Activated naive CD8-positive, alpha-beta T cell treated with anti-CD3 and anti-CD28 coated beads for 36 hours (primary cell): ENCODE data around the gene B4GALT2. TPM values are rescaled to one million over a fixed set of nuclear protein-coding genes. Genes with fewer than 3 reads are reported as not detected.

Experiments used
- DNase-seq: peaks from one replicate; pipeline ENCODE4 v3.0.0; 2021
- H3K27ac Mint-ChIP-seq: one replicate; pipeline ENCODE4 v1.8.0; 2022; ENCODE audit warnings: mild to moderate bottlenecking, moderate library complexity, mixed read lengths
- H3K27me3 Mint-ChIP-seq: one replicate; pipeline ENCODE4 v1.8.0; 2022; ENCODE audit warnings: mild to moderate bottlenecking, mixed read lengths
- H3K36me3 Mint-ChIP-seq: one replicate; pipeline ENCODE4 v1.8.0; 2021; ENCODE audit warnings: mild to moderate bottlenecking, mixed read lengths
- H3K4me1 Mint-ChIP-seq: one replicate; pipeline ENCODE4 v1.8.0; 2021; ENCODE audit warnings: mixed read lengths
- H3K4me3 Mint-ChIP-seq: one replicate; pipeline ENCODE4 v1.8.0; 2022; ENCODE audit warnings: mild to moderate bottlenecking, moderate library complexity, mixed read lengths
- H3K9me3 Mint-ChIP-seq: one replicate; pipeline ENCODE4 v1.8.0; 2022; ENCODE audit warnings: mixed read lengths
- total RNA-seq, 2 experiments: library from RNA; stranded (reverse); gene quantifications; one replicate each; pipeline ENCODE4 v1.2.3, GENCODE V29; 2021

The B4GALT2 gene
- total RNA-seq, 2 experiments from 2014 or later: 38.5 to 41.6 TPM

DNA sequence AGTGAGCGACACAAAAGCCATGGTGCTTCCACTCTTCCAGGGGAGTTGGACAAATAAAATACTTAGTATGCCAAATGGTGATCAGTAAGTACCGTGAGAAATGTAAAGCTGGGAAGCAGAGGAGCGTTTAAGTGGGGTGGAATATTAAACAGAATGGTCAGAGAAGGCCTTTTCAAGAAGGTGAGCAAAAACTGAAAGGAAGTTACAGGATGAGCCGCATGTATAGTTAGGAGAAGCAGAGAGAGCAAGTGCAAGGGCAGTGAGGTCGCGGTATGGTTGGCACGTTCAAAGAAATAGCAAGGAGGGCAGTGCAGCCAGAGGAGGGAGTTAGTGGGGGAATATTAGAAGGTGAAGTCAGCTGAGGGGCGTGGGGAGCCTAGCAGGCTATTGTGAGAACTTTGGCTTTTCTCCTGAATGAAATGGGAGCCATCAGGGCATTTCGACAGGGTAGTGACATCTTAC, 5.0 kb upstream of the B4GALT2 start:
- no peaks in the 10 kb centered on the region for H3K27me3 Mint-ChIP-seq
- DNase-seq: no peak
- H3K27ac Mint-ChIP-seq: peak overlapping the region; percentile 92
- H3K9me3 Mint-ChIP-seq: no peaks in the 10 kb centered on the region
- peaks cover 55% of the 10 kb centered on the region for H3K4me1 Mint-ChIP-seq
- peaks cover 46% of the 10 kb centered on the region for H3K36me3 Mint-ChIP-seq
- H3K4me3 Mint-ChIP-seq: peak overlapping the region; percentile 85

GRCh38 chr1:43974443-43975248, 4.4 kb upstream of the B4GALT2 start, which contains the start of gene ATP6V0B:
Gene ATP6V0B (plus strand): TSS chr1:43974960. CDS start chr1:43975041, 81 bp downstream.
- H3K27me3 Mint-ChIP-seq: no peaks in the 10 kb centered on the region
- peak; percentile 96 for DNase-seq
- peak within 1 kb of the TSS; percentile 85 for H3K4me3 Mint-ChIP-seq
- H3K4me1 Mint-ChIP-seq: peaks cover 51% of the 10 kb centered on the region
- no peaks in the 10 kb centered on the region for H3K9me3 Mint-ChIP-seq
- H3K27ac Mint-ChIP-seq: peak within 1 kb of the TSS; percentile 92
- H3K36me3 Mint-ChIP-seq: peaks cover 44% of the 10 kb centered on the region

DNA sequence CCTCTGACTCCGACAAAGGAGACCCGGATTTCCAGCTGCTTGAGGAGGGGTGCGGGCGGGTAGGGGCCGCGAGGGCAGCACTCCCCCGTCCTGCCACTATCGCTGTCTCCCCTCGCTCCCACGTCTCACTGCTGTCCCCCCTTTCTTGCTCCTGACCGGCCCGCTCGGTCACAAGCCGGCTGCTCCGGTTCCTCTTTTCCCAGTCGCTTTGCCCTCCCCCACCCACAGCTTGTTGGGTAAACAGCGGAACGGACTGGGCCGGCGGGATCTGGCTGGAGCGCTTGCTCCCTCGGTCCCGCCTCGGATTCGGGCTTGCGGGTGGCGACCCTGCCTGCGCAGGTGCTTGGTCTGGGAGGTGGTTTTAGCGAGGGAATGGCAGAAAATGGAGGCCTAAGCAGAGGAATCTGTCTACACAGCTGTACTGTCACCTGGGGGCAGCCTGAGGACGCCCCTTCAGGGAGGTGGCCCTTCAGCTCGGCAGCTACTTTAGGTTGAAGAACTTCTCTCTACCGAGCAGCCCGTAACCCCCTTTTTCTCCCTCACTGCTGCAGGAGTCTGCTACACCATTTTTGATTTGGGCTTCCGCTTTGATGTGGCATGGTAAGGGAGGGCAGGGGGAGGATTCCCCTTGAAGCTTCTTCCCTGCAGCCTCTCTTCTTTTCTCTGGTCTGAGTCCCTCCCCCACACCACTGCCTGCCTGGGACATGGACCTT, 3.6 kb upstream of the B4GALT2 start:
- peaks cover 48% of the 10 kb centered on the region for H3K36me3 Mint-ChIP-seq
- no peaks in the 10 kb centered on the region for H3K9me3 Mint-ChIP-seq
- peak overlapping the region; percentile 78 for H3K27ac Mint-ChIP-seq
- DNase-seq: peak; percentile 18
- H3K27me3 Mint-ChIP-seq: peaks cover under 1% of the 10 kb centered on the region
- H3K4me1 Mint-ChIP-seq: peaks cover 53% of the 10 kb centered on the region
- peak overlapping the region; percentile 85 for H3K4me3 Mint-ChIP-seq

- peaks cover 52% of the 10 kb centered on the region for H3K4me1 Mint-ChIP-seq
- H3K27me3 Mint-ChIP-seq: peaks cover 5% of the 10 kb centered on the region
- peaks cover 48% of the 10 kb centered on the region for H3K36me3 Mint-ChIP-seq
- no peak for DNase-seq
- H3K4me3 Mint-ChIP-seq: peak overlapping the region; percentile 85
- H3K9me3 Mint-ChIP-seq: no peaks in the 10 kb centered on the region
- peak overlapping the region; percentile 78 for H3K27ac Mint-ChIP-seq
Measured at GRCh38 chr1:43976045-43976444, 3.0 kb upstream of the B4GALT2 start.

- no peaks in the 10 kb centered on the region for H3K9me3 Mint-ChIP-seq
- H3K27ac Mint-ChIP-seq: no peak overlapping the region
- H3K36me3 Mint-ChIP-seq: peaks cover 48% of the 10 kb centered on the region
- peaks cover 5% of the 10 kb centered on the region for H3K27me3 Mint-ChIP-seq
- no peak for DNase-seq
- no peak overlapping the region for H3K4me3 Mint-ChIP-seq
- peaks cover 48% of the 10 kb centered on the region for H3K4me1 Mint-ChIP-seq
Measured at GRCh38 chr1:43976890-43977289, 2.1 kb upstream of the B4GALT2 start.

- no peak for DNase-seq
- H3K9me3 Mint-ChIP-seq: no peaks in the 10 kb centered on the region
- H3K27me3 Mint-ChIP-seq: peaks cover 5% of the 10 kb centered on the region
- H3K36me3 Mint-ChIP-seq: peaks cover 48% of the 10 kb centered on the region
- peaks cover 46% of the 10 kb centered on the region for H3K4me1 Mint-ChIP-seq
- peak overlapping the region; percentile 82 for H3K4me3 Mint-ChIP-seq
- no peak overlapping the region for H3K27ac Mint-ChIP-seq
Measured at GRCh38 chr1:43977376-43978263, 1.4 kb upstream of the B4GALT2 start.

DNA sequence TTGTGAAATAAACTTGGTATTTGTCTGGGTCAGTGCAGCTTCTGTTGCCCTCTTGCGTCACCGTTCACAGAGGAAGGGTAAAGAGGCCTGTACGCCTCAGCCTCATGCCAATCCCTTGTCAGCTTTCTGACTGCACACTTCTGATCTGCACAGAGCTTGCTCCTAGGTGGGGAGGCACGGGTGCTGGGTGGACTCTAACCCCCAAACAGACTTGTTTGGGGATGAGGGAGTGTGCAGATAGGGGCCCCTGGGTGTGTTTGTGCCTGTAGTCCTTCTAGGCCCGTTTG, 803 bp upstream of the B4GALT2 start:
- no peak for DNase-seq
- no peak overlapping the region for H3K27ac Mint-ChIP-seq
- H3K9me3 Mint-ChIP-seq: no peaks in the 10 kb centered on the region
- H3K4me1 Mint-ChIP-seq: peaks cover 46% of the 10 kb centered on the region
- H3K27me3 Mint-ChIP-seq: peaks cover 5% of the 10 kb centered on the region
- H3K4me3 Mint-ChIP-seq: peak overlapping the region; percentile 82
- H3K36me3 Mint-ChIP-seq: peaks cover 48% of the 10 kb centered on the region

DNA sequence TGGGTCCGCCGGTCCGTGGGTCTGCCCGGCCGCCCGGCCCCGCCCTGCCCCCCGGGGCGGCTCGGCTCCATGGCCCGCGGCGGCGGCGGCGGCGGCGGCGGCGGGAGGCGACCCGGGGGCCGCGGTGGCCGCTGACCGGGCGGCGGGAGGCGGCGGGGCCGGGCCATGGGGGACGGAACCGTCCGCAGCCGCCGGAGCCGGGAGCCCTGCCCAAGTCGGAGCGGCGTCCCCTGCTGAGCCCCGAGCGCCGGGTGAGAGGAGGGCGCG, 184 bp downstream of the B4GALT2 start:
- H3K36me3 Mint-ChIP-seq: peaks cover 45% of the 10 kb centered on the region
- H3K9me3 Mint-ChIP-seq: no peaks in the 10 kb centered on the region
- H3K27ac Mint-ChIP-seq: no peak overlapping the region
- H3K27me3 Mint-ChIP-seq: peaks cover 5% of the 10 kb centered on the region
- no peak overlapping the region for H3K4me3 Mint-ChIP-seq
- DNase-seq: no peak
- H3K4me1 Mint-ChIP-seq: peaks cover 36% of the 10 kb centered on the region

- peaks cover 48% of the 10 kb centered on the region for H3K36me3 Mint-ChIP-seq
- peaks cover 34% of the 10 kb centered on the region for H3K4me1 Mint-ChIP-seq
- H3K27me3 Mint-ChIP-seq: peaks cover 5% of the 10 kb centered on the region
- H3K4me3 Mint-ChIP-seq: peak overlapping the region; percentile 90
- H3K27ac Mint-ChIP-seq: peak overlapping the region; percentile 85
- H3K9me3 Mint-ChIP-seq: no peaks in the 10 kb centered on the region
- DNase-seq: peak; percentile 61
Measured at GRCh38 chr1:43979528-43980254, 681 bp downstream of the B4GALT2 start.

GRCh38 chr1:43980255-43981134, 1.5 kb downstream of the B4GALT2 start:
- Mint-ChIP-seq H3K27me3 (peaks cover 5% of the 10 kb centered on the region), H3K27ac (no peak overlapping the region), H3K4me3 (peak overlapping the region; percentile 90)

GRCh38 chr1:43981135-43981491, 2.1 kb downstream of the B4GALT2 start:
- Mint-ChIP-seq H3K27ac (no peak overlapping the region), H3K27me3 (peaks cover 5% of the 10 kb centered on the region), H3K9me3 (no peaks in the 10 kb centered on the region), H3K4me1 (peaks cover 30% of the 10 kb centered on the region), H3K36me3 (peaks cover 44% of the 10 kb centered on the region), H3K4me3 (no peak overlapping the region)
- DNase-seq: no peak

More at GRCh38 chr1:43980255-43981134, 1.5 kb downstream of the B4GALT2 start:
- peaks cover 48% of the 10 kb centered on the region for H3K36me3 Mint-ChIP-seq
- DNase-seq: no peak
- H3K4me1 Mint-ChIP-seq: peaks cover 34% of the 10 kb centered on the region
- no peaks in the 10 kb centered on the region for H3K9me3 Mint-ChIP-seq

DNA sequence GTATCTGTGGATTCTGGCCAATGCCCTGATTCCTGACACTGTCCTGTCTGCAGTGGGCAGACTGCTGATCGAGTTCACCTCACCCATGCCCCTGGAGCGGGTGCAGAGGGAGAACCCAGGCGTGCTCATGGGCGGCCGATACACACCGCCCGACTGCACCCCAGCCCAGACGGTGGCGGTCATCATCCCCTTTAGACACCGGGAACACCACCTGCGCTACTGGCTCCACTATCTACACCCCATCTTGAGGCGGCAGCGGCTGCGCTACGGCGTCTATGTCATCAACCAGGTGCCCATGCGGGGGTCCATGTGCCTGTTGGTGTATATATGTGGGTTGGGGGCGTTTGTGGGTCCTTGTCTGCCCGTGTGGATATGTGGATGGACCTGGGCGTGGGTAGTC, 2.6 kb downstream of the B4GALT2 start:
- H3K36me3 Mint-ChIP-seq: peaks cover 40% of the 10 kb centered on the region
- no peak overlapping the region for H3K27ac Mint-ChIP-seq
- peaks cover 5% of the 10 kb centered on the region for H3K27me3 Mint-ChIP-seq
- H3K9me3 Mint-ChIP-seq: no peaks in the 10 kb centered on the region
- DNase-seq: no peak
- peaks cover 26% of the 10 kb centered on the region for H3K4me1 Mint-ChIP-seq
- H3K4me3 Mint-ChIP-seq: no peak overlapping the region

- Mint-ChIP-seq H3K36me3 (peaks cover 33% of the 10 kb centered on the region), H3K4me1 (peaks cover 20% of the 10 kb centered on the region), H3K9me3 (no peaks in the 10 kb centered on the region), H3K4me3 (no peak overlapping the region), H3K27me3 (peaks cover 5% of the 10 kb centered on the region), H3K27ac (no peak overlapping the region)
- DNase-seq: no peak
Measured at GRCh38 chr1:43982241-43982640, 3.2 kb downstream of the B4GALT2 start.

- Mint-ChIP-seq H3K4me3 (no peak overlapping the region), H3K27ac (no peak overlapping the region)
Measured at GRCh38 chr1:43982808-43983207, 3.8 kb downstream of the B4GALT2 start.

More at GRCh38 chr1:43982808-43983207, 3.8 kb downstream of the B4GALT2 start:
- peaks cover 5% of the 10 kb centered on the region for H3K27me3 Mint-ChIP-seq
- peaks cover 14% of the 10 kb centered on the region for H3K4me1 Mint-ChIP-seq
- H3K36me3 Mint-ChIP-seq: peaks cover 28% of the 10 kb centered on the region
- H3K9me3 Mint-ChIP-seq: no peaks in the 10 kb centered on the region
- DNase-seq: no peak
